ENCODE results near the gene YIF1B. TPM values are rescaled to one million over a fixed set of nuclear protein-coding genes. Genes with fewer than 3 reads are reported as not detected.

Gene YIF1B
- total and polyA plus RNA-seq, 4 donors: 34.1 to 74.1 (median 42.9) TPM

- TF ChIP-seq HNF4A (conservative IDR thresholded peaks at IDR 0.05): no peak
Observed at GRCh38 chr19:38307597-38307996, 8.2 kb downstream of the YIF1B start (continued).

DNA sequence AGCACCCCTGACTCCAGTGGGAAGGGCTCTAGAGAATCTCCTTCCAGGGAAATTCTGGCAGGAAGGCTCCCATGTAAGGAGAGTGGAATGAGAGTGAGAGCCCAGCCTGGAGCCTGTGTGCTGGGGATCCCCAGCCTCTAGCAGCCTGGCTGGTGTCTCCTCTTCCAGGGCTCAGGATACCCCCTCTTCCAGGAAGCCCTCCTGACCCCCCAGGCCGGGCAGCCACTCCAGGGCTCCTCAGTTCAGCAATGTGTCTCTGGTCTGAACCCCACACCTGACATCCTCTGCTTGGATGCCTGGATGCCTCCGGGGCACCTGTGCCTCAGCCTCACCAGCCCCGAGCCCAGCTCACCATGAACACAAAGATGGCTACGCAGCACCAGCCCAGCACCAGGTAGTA is 8.7 kb downstream of the YIF1B start:
- H3K27ac ChIP-seq (ENCODE audit: low read depth in 1 of 2, low read length in 2 of 2): no peak overlapping the region
- no peak for DNase-seq (ENCODE audit: low spot score)
- H3K27me3 ChIP-seq (ENCODE audit: control insufficient read depth in 4 of 4, insufficient read depth in 4 of 4, low read length in 3 of 4): no peaks in the 10 kb centered on the region
- H3K9ac ChIP-seq (ENCODE audit: low read depth in 1 of 2, low read length in 2 of 2): no peak overlapping the region
- peaks cover 6 to 17% (median 7%) of the 10 kb centered on the region in 4 donors for H3K36me3 ChIP-seq (ENCODE audit: control insufficient read depth in 4 of 4, insufficient read depth in 3 of 4, low read depth in 1 of 4, low read length in 3 of 4)
- 97% methylated on average over 4 of the region's 4 CpGs for WGBS
- no peaks in the 10 kb centered on the region for H3K4me1 ChIP-seq (ENCODE audit: control insufficient read depth in 4 of 4, insufficient read depth in 4 of 4, low read length in 3 of 4)
- H3K4me3 ChIP-seq (ENCODE audit: low read depth in 1 of 3, low read length in 3 of 3): no peak overlapping the region
- no peak for TF ChIP-seq ATF3 (IDR thresholded peaks at IDR 0.05)
- no peak for TF ChIP-seq MAX (IDR thresholded peaks at IDR 0.05)
- TF ChIP-seq GABPA (IDR thresholded peaks at IDR 0.05 in 1 of 2, conservative IDR thresholded peaks at IDR 0.05 in 1 of 2): no peak
- TF ChIP-seq EGR1 (IDR thresholded peaks at IDR 0.05; ENCODE audit: low read depth in 2 of 2): no peak
- no peaks in the 10 kb centered on the region for H3K9me3 ChIP-seq (ENCODE audit: control insufficient read depth in 4 of 4, low read length in 3 of 4)

DNA sequence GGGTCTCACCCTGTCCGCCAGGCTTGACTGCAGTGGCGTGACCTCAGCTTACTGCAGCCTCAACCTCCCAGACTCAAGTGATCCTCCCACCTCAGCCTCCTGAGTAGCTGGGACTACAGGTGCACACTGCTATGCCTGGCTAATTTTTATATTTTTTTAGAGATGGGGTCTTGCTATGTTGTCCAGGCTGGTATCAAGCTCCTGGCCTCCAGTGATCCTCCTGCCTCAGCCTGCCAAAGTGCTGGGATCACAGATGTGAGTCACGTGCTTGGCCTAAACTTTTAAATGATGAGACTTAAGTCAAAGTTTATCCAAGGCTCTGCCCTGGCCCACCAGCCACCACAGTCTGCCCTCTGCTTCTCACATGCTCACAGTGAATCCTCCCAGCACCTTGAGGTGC is 9.5 kb downstream of the YIF1B start:
- WGBS: 97% methylated on average over 3 of the region's 3 CpGs
- H3K36me3 ChIP-seq (ENCODE audit: control insufficient read depth in 4 of 4, insufficient read depth in 3 of 4, low read depth in 1 of 4, low read length in 3 of 4): peaks cover 6 to 17% (median 7%) of the 10 kb centered on the region in 4 donors
- TF ChIP-seq ZBTB33 (IDR thresholded peaks at IDR 0.05) (no peak), YY1 (IDR thresholded peaks at IDR 0.05) (no peak), FOXA1 (IDR thresholded peaks at IDR 0.05) (no peak), JUND (IDR thresholded peaks at IDR 0.05) (no peak), RAD21 (IDR thresholded peaks at IDR 0.05) (no peak), HNF4G (IDR thresholded peaks at IDR 0.05) (no peak), CTCF (IDR thresholded peaks at IDR 0.05; ENCODE audit: low read depth, low read length, missing input control) (no peak), TAF1 (conservative IDR thresholded peaks at IDR 0.05) (no peak), HNF4A (conservative IDR thresholded peaks at IDR 0.05) (no peak), FOXA2 (IDR thresholded peaks at IDR 0.05) (no peak), NR2F2 (IDR thresholded peaks at IDR 0.05) (no peak), GABPA (IDR thresholded peaks at IDR 0.05 in 1 of 2, conservative IDR thresholded peaks at IDR 0.05 in 1 of 2) (no peak), ATF3 (IDR thresholded peaks at IDR 0.05) (no peak), MAX (IDR thresholded peaks at IDR 0.05) (no peak), SP1 (IDR thresholded peaks at IDR 0.05) (no peak), EGR1 (IDR thresholded peaks at IDR 0.05; ENCODE audit: low read depth in 2 of 2) (no peak)
- H3K4me1 ChIP-seq (ENCODE audit: control insufficient read depth in 4 of 4, insufficient read depth in 4 of 4, low read length in 3 of 4): no peaks in the 10 kb centered on the region
- H3K9me3 ChIP-seq (ENCODE audit: control insufficient read depth in 4 of 4, low read length in 3 of 4): no peaks in the 10 kb centered on the region
- no peak overlapping the region for H3K4me3 ChIP-seq (ENCODE audit: low read depth in 1 of 3, low read length in 3 of 3)
- no peak for DNase-seq (ENCODE audit: low spot score)
- H3K27me3 ChIP-seq (ENCODE audit: control insufficient read depth in 4 of 4, insufficient read depth in 4 of 4, low read length in 3 of 4): no peaks in the 10 kb centered on the region
- no peak overlapping the region for H3K9ac ChIP-seq (ENCODE audit: low read depth in 1 of 2, low read length in 2 of 2)
- H3K27ac ChIP-seq (ENCODE audit: low read depth in 1 of 2, low read length in 2 of 2): no peak overlapping the region
